Panc1 (cell line): ENCODE measurements around the gene ZMYND10. TPM values are rescaled to one million over a fixed set of nuclear protein-coding genes. Genes with fewer than 3 reads are reported as not detected.

ENCODE experiments used
- ATAC-seq: fragments of 200-7000 bp; cut with Tn5 transposase; 2 replicates; pipeline ENCODE4 v1.9.1; 2020; ENCODE audit warnings: mild to moderate bottlenecking, moderate library complexity
- BruUV-seq: library from RNA; stranded (reverse); fragments of 400-500 nt; replicated peaks from 2 replicates; lab custom pipeline; 2021; lab: Mats Ljungman, UMichigan
- CTCF ChIA-PET: fragments of 300-600 bp; sonication (Branson Sonifier 250); formaldehyde crosslinking; loops from one replicate; lab custom pipeline; 2022; ENCODE audit warnings: antibody characterized with exemption; lab: Charles Lee
- POLR2A ChIA-PET: fragments of 300-600 bp; sonication (Branson Sonifier 250); formaldehyde crosslinking; loops from one replicate; lab custom pipeline; 2022; ENCODE audit warnings: antibody characterized with exemption; lab: Charles Lee
- DNase-seq: peaks from one replicate; pipeline ENCODE4 v3.0.0-alpha.2; 2010; ENCODE audit warnings: low read depth, low spot score
- H3K27ac ChIP-seq: 2 replicates; pipeline ENCODE4 v1.5.1; 2011; ENCODE audit warnings: mild to moderate bottlenecking, low read length, inconsistent platforms
- H3K27me3 ChIP-seq: fragments of 200-500 bp; sonication (Bioruptor generic); 2 replicates; pipeline ENCODE4 v1.6.0; 2014; ENCODE audit warnings: low read length, inconsistent platforms; ENCODE audit not compliant: control insufficient read depth, insufficient read depth
- H3K36me3 ChIP-seq: fragments of 200-500 bp; sonication (Bioruptor generic); 2 replicates; pipeline ENCODE4 v1.5.1; 2014; ENCODE audit warnings: inconsistent platforms, mild to moderate bottlenecking, low read length, moderate library complexity; ENCODE audit not compliant: control insufficient read depth, insufficient read depth
- H3K4me1 ChIP-seq: 2 replicates; pipeline ENCODE4 v1.5.1; 2011; ENCODE audit warnings: inconsistent platforms, mild to moderate bottlenecking, low read length, moderate library complexity; ENCODE audit not compliant: control insufficient read depth, insufficient read depth
- H3K4me3 ChIP-seq, 2 experiments: 2 replicates each; pipeline ENCODE4 v1.5.1; 2011 to 2012; ENCODE audit warnings: low read depth in 2 of 2, low read length in 2 of 2, mild to moderate bottlenecking in 2 of 2, inconsistent platforms in 1 of 2, moderate library complexity in 1 of 2
- H3K9me3 ChIP-seq: fragments of 200-500 bp; sonication (Bioruptor generic); 2 replicates; pipeline ENCODE4 v1.5.1; 2014; ENCODE audit warnings: low read depth, mild to moderate bottlenecking, inconsistent platforms, low read length, moderate library complexity; ENCODE audit not compliant: control insufficient read depth, insufficient read depth
- POLR2AphosphoS5 ChIP-seq: IDR thresholded peaks from 2 replicates; pipeline ENCODE4 v1.6.1; 2012; ENCODE audit warnings: mild to moderate bottlenecking, low read depth, low read length, moderate library complexity
- REST ChIP-seq, 2 experiments: IDR thresholded peaks; 2 replicates each; pipeline ENCODE4 v1.6.1; 2011 to 2012; ENCODE audit warnings: low read depth in 2 of 2, control low read depth in 1 of 2, low read length in 1 of 2, mild to moderate bottlenecking in 1 of 2, moderate library complexity in 1 of 2; ENCODE audit not compliant: insufficient read depth in 1 of 2
- SIN3A ChIP-seq: IDR thresholded peaks from 2 replicates; pipeline ENCODE4 v1.6.1; 2012; ENCODE audit warnings: low read depth, mild to moderate bottlenecking, low read length, moderate library complexity, borderline replicate concordance; ENCODE audit not compliant: insufficient read depth
- TCF7L2 ChIP-seq: IDR thresholded peaks from 2 replicates; pipeline ENCODE4 v1.6.1; 2011; ENCODE audit warnings: mild to moderate bottlenecking, low read depth, low read length, inconsistent platforms
- in situ Hi-C: cut with HindIII; loops from 2 replicates; pipeline ENCODE4 v1.10.0; 2016; ENCODE audit warnings: low sequenced_read_pairs, low pct_unique_long_range_greater_than_20kb
- intact Hi-C: fragments of 100-400 bp; cut with micrococcal nuclease; formaldehyde crosslinking; loops from one replicate; pipeline ENCODE4 v1.10.0; 2022; ENCODE audit not compliant: unreplicated experiment
- total RNA-seq: library from RNA; stranded (reverse); gene quantifications from one replicate; pipeline ENCODE4 v1.2.1, GENCODE V29; 2021; ENCODE audit not compliant: unreplicated experiment
- TF ChIP-seq, protein P1 (sequence below): fragments of 450-650 bp; IDR thresholded peaks from 2 replicates; pipeline ENCODE4 v1.5.1; 2017; ENCODE audit warnings: mild to moderate bottlenecking

The ZMYND10 gene
- total RNA-seq, 1 experiment from 2014 or later: 3.6 TPM

- no peaks in the 10 kb centered on the region for H3K36me3 ChIP-seq
- no peaks in the 10 kb centered on the region for H3K27me3 ChIP-seq
- H3K4me3 ChIP-seq: no peak overlapping the region
- ATAC-seq (no peak), DNase-seq (no peak)
- H3K27ac ChIP-seq: no peak overlapping the region
- H3K4me1 ChIP-seq: peaks cover 4% of the 10 kb centered on the region
- BruUV-seq: no TSS peak
- ChIA-PET CTCF (no interaction called here), POLR2A (no interaction called here)
- TF ChIP-seq, protein P1, sequence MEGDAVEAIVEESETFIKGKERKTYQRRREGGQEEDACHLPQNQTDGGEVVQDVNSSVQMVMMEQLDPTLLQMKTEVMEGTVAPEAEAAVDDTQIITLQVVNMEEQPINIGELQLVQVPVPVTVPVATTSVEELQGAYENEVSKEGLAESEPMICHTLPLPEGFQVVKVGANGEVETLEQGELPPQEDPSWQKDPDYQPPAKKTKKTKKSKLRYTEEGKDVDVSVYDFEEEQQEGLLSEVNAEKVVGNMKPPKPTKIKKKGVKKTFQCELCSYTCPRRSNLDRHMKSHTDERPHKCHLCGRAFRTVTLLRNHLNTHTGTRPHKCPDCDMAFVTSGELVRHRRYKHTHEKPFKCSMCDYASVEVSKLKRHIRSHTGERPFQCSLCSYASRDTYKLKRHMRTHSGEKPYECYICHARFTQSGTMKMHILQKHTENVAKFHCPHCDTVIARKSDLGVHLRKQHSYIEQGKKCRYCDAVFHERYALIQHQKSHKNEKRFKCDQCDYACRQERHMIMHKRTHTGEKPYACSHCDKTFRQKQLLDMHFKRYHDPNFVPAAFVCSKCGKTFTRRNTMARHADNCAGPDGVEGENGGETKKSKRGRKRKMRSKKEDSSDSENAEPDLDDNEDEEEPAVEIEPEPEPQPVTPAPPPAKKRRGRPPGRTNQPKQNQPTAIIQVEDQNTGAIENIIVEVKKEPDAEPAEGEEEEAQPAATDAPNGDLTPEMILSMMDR: no peak
- TF ChIP-seq REST (IDR thresholded peaks at IDR 0.05; ENCODE audit: insufficient read depth in 1 of 2, low read depth in 2 of 2, low read length in 1 of 2) (no peak), POLR2AphosphoS5 (no peak), TCF7L2 (no peak), SIN3A (no peak)
- in situ Hi-C loops: no loop called here
- no peaks in the 10 kb centered on the region for H3K9me3 ChIP-seq
- intact Hi-C loops: no loop called here
Measured at GRCh38 chr3:50302095-50303012, 43.2 kb downstream of the ZMYND10 start.

- H3K27ac ChIP-seq: no peak overlapping the region
- in situ Hi-C loops: no loop called here
- no peak for DNase-seq
- peaks cover 4% of the 10 kb centered on the region for H3K4me1 ChIP-seq
- H3K4me3 ChIP-seq: no peak overlapping the region
- no peaks in the 10 kb centered on the region for H3K27me3 ChIP-seq
- no peaks in the 10 kb centered on the region for H3K9me3 ChIP-seq
- H3K36me3 ChIP-seq: no peaks in the 10 kb centered on the region
- ChIA-PET POLR2A (no interaction called here), CTCF (interaction anchor here (0.6 kb wide), 1 partner anchor 101 kb away, joined by 6 read pairs; no protein-coding TSS in a partner anchor)
- intact Hi-C loops: no loop called here
- no peak for ATAC-seq
- no TSS peak for BruUV-seq
- TF ChIP-seq TCF7L2: no peak
- TF ChIP-seq, protein P1: no peak
- no peak for TF ChIP-seq SIN3A
- TF ChIP-seq POLR2AphosphoS5: no peak
- TF ChIP-seq REST (IDR thresholded peaks at IDR 0.05; ENCODE audit: insufficient read depth in 1 of 2, low read depth in 2 of 2, low read length in 1 of 2): no peak
Measured at GRCh38 chr3:50300681-50301254, 44.8 kb downstream of the ZMYND10 start.
